ENCODE results near the gene STXBP6.

Gene STXBP6

GRCh38 chr14:24815543-24815942 lies 234.4 kb downstream of the STXBP6 start:
- no peak overlapping the region for H3K27ac ChIP-seq
- TF ChIP-seq ZFX (IDR thresholded peaks at IDR 0.05) (no peak), CTCF (conservative IDR thresholded peaks at IDR 0.05) (no peak)

- no peak overlapping the region for H3K27ac ChIP-seq
- no peak for TF ChIP-seq CTCF (conservative IDR thresholded peaks at IDR 0.05)
- TF ChIP-seq ZFX (IDR thresholded peaks at IDR 0.05): no peak
These were observed 235.0 kb downstream of the STXBP6 start for GRCh38 chr14:24814944-24815343.

GRCh38 chr14:24814346-24814745 lies 235.6 kb downstream of the STXBP6 start:
- no peak overlapping the region for H3K27ac ChIP-seq
- TF ChIP-seq ZFX (IDR thresholded peaks at IDR 0.05): no peak
- TF ChIP-seq CTCF (conservative IDR thresholded peaks at IDR 0.05): no peak

DNA sequence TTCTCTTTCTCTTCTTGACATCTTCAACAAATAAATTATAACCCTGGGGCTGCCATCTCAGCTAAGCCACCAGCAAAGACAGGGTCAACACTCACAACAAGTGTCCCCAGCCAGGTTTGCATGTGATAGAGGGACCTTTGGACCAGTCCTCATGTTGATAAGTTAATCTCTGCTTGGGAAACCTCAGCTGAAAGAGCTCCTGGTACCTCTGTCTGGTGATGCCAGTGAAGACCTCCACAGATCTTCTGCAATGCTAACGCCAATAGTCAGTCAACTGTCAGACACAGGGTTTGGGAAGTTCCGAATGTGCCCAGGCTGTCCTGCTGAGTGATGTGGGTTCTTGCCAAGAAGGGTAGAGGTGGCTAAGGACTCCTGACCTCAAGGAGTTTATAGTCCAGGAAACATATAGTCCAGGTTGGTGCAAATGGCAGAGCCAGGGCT lies 236.1 kb downstream of the STXBP6 start:
- no peak for TF ChIP-seq CTCF (conservative IDR thresholded peaks at IDR 0.05)
- TF ChIP-seq ZFX (IDR thresholded peaks at IDR 0.05): no peak
- no peak overlapping the region for H3K27ac ChIP-seq

- no peak for TF ChIP-seq ZFX (IDR thresholded peaks at IDR 0.05)
- no peak for TF ChIP-seq CTCF (conservative IDR thresholded peaks at IDR 0.05)
- H3K27ac ChIP-seq: no peak overlapping the region
These were observed 236.7 kb downstream of the STXBP6 start for GRCh38 chr14:24813089-24813815.

- no peak for TF ChIP-seq CTCF (conservative IDR thresholded peaks at IDR 0.05)
- H3K27ac ChIP-seq: no peak overlapping the region
These were observed 240.8 kb downstream of the STXBP6 start for GRCh38 chr14:24809135-24809534.

DNA sequence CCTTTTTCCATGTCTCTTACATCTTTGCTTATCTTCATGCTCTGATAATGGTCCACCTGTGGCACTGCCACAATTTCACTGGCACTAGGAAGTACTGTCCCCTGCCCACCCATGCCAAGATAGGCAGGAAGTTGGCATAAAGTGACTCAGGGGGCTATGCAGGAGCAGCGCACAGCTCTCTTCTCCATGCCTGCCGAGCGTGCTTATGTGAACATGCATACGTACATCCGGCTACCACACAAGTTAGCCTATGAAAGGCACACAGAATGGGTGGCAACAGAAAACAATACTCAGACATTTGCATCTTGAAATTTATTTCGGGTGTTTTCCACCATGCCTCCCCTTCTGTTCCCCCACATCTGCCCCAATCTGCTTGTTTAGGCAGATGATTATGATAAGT lies 241.5 kb downstream of the STXBP6 start:
- H3K27ac ChIP-seq: no peak overlapping the region
- TF ChIP-seq ZFX (IDR thresholded peaks at IDR 0.05) (no peak), CTCF (conservative IDR thresholded peaks at IDR 0.05) (no peak)

All from C4-2B (cell line).